ENCODE measurements around the gene QPRT.
A peak's percentile ranks its signal among the peaks of the same experiment; 100 is the strongest.
"Not testable (repeated sequence)": the region's sequence is repeated elsewhere in the genome, so short reads cannot be mapped to it uniquely, and the experiment has no call there.

The QPRT gene

DNA sequence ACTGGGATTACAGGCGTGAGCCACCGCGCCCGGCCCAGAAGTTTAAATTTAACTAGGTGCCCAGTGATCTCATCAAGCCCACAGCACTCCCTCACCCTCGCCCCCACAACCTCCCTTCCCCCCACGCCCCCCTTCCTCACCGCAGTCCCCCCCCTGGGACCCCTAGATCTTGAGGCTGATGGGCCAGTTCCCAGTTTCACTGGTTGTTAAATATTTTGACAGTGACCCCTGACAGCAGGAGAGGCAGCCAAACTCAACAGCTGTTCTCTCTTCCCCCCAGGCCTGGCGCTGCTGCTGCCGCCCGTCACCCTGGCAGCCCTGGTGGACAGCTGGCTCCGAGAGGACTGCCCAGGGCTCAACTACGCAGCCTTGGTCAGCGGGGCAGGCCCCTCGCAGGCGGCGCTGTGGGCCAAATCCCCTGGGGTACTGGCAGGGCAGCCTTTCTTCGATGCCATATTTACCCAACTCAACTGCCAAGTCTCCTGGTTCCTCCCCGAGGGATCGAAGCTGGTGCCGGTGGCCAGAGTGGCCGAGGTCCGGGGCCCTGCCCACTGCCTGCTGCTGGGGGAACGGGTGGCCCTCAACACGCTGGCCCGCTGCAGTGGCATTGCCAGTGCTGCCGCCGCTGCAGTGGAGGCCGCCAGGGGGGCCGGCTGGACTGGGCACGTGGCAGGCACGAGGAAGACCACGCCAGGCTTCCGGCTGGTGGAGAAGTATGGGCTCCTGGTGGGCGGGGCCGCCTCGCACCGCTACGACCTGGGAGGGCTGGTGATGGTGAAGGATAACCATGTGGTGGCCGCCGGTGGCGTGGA is 15.6 kb downstream of the QPRT start:
- DNase-seq (ENCODE audit: low read depth in 2 of 2) = no peak

DNA sequence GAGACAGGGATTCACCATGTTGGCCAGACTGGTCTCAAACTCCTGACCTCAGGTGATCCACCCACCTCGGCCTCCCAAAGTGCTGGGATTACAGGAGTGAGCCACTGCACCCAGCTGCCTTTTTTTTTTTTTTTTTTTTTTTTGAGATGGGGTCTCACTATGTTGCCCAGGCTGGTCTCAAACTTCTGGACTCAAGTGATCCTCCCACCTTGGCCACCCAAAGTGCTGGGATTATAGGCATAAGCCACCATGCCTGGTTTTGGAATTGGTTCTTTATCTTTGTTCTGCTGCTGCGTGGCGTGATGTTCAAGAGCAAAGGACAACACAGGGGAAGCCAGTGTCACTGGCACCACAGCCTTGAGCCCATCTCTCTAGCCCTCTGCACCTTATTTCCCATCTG is 16.7 kb downstream of the QPRT start:
- DNase-seq (ENCODE audit: low read depth in 2 of 2) = not testable (repeated sequence)

- no peak for DNase-seq (ENCODE audit: low read depth in 2 of 2)
Observed at GRCh38 chr16:29696881-29697331, 17.9 kb downstream of the QPRT start.

DNA sequence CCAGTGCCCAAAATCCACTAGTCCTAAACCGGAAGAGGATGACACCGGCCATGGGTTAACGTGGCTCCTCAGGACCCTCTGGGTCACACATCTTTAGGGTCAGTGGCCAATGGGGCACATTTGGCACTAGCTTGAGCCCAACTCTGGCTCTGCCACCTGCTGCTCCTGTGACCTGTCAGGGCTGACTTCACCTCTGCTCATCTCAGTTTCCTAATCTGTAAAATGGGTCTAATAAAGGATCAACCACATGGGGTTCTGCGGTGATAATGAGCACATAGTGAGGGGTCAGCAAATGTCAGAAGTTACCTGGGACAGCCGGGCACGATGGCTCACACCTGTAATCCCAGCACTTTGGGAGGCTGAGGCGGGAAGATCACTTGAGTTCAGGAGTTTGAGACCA is 18.4 kb downstream of the QPRT start:
- DNase-seq (ENCODE audit: low read depth in 2 of 2) = no peak

GRCh38 chr16:29698042-29698441 is 19.1 kb downstream of the QPRT start:
- no peak for DNase-seq (ENCODE audit: low read depth in 2 of 2)

DNA sequence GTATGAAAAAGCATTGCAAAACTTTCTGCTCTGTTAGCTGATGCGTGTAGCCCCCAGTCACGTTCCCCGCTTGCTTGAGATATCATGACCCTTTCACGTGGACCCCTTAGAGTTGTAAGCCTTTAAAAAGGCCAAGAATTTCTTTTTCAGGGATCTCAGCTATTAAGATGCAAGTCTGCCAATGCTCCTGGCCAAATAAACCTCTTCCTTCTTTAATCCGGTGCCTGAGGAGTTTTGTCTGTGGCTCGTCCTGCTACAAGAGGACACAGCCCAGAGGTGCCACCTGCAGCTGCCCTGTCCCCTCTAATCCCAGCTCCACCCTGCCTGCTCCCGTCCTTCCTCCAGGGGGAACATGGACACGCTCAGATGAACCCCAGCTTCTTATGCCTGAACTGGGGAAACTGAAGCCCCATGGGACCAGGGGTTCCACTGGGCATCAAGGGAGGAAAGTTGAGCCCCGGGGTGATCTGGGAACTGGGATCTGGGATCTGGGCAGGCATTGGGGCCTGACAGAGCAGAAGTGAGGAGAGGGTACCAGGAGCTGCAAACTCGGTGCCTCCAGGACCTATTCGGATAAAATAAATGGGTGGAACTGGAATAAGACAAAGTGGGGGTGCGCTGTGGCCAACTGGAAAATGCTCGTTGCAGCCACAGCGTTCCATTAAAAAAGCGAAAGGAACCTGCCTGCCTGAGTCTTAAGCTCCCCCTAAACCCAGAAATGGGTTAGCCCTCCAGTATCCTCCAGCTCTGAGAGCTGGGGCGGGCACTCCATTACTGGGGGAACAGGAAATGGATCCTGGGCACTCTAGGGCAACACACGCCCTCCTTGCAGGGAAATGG is 19.7 kb downstream of the QPRT start:
- no peak for DNase-seq (ENCODE audit: low read depth in 2 of 2)

DNA sequence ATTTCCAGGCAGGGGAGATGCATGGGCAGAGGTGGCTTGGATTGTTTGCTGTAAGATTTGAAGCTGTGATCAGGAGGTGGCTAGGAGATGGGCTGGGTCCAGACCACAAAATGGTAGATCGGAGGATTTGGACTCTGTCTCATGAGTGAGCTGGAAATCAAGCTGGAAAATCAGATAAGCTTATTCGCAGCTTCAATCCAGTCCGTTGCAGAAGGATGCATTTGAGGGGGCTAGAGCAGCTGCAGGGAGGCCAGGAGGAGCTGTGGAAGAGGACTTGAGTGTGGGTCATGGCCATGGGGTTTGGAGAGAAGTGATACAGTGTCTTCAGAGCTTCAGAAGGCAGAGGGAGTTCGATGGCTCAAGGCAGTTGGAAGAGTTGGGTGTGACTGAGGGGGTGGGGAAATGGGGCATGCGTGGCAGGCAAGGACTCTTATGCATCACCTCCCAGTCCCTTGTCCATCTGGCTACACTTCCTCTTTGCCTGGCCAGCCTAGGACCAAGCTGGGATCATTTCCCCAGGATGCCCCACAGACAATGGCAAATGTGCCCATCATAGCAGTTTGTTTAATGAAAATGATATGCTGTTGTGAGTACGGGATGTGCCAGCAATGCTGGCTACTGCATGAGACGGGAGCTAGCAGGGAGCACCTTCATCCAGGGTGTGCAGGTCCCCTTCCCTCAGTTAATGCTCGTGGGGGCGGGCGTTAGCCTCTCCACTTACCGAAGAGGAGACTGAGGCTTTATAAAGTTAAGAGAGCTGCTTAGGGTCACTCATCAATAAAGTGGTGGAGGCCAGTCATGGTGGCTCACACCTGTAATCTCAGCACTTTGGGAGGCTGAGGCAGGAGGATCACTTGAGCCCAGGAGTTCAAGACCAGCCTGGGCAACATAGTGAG is 20.6 kb downstream of the QPRT start:
- DNase-seq (ENCODE audit: low read depth in 2 of 2) = no peak

DNA sequence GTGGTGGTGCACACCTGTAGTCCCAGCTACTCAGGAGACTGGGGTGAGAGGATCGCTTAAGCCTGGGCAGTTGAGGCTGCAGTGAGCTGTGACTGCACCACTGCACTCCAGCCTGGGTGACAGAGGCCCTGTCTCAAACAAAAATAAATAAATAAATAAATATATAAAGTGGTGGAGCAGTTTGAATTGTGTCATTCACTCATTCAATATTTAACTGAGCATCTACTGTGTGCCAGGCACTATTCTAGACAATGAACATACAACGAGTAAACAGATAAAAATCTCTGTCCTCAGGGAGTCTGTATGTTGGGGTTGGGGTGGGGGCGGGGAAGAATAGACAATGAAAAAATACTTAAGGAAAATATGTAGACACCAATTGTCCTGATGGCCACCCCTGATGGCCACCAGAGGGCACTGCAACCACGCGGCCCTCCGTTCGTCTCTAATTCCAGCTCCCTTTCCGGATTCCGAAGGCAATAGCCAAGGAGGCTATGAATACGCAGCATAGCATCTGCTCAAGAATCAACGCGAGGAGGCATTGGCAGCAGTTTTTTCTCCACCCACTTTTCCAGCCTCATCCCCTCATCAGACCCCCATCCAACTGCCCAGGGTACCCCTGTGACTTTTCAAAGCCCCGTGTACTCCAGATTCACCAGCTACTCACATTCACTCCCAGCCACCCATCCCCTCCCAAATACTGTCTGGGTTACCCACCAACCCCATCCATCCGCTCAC is 21.4 kb downstream of the QPRT start:
- DNase-seq (ENCODE audit: low read depth in 2 of 2) = peak; percentile 47 to 49

- no peak for DNase-seq (ENCODE audit: low read depth in 2 of 2)
Observed at GRCh38 chr16:29701214-29701555, 22.2 kb downstream of the QPRT start.

DNA sequence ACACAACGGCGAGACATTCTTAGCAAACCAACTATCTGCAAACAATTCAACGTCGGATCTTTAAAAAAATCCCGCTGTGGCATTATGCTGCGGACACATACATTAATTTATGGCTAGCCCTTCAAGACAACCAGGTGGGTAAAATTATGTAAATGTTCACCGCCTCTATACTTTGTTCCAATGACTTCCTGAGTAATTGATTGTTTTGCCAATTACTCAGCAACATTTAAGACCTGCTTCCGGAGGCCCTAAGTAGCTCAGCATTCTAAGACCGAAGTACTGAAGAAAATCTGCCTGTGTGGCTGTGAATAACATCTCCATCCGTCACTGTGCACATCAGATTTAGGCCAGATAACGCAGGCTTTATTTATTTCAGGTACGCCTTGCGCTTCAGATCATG is 23.3 kb downstream of the QPRT start:
- no peak for DNase-seq (ENCODE audit: low read depth in 2 of 2)

GRCh38 chr16:29705030-29705429 is 26.1 kb downstream of the QPRT start:
- DNase-seq (ENCODE audit: low read depth in 2 of 2) = no peak

DNA sequence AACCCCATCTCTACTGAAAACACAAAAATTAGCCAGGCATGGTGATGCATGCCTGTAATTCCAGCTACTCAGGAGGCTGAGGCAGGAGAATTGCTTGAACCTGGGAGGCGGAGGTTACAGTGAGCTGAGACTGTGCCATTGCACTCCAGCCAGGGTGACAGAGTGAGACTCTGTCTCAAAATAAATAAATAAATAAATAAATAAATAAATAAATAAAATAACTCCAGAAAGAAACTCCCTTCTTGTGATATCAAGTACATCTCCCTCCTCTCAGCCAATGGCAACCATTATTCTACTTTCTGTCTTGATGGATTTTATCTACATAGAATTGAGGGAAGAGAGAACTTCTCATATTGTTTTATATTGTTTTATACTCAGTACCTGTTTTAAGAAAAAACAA is 28.2 kb downstream of the QPRT start:
- not testable (repeated sequence) for DNase-seq (ENCODE audit: low read depth in 2 of 2)

- no peak for DNase-seq (ENCODE audit: low read depth in 2 of 2)
Observed at GRCh38 chr16:29708917-29709600, 30.1 kb downstream of the QPRT start.

- not testable (repeated sequence) for DNase-seq (ENCODE audit: low read depth in 2 of 2)
Observed at GRCh38 chr16:29709657-29710056, 30.7 kb downstream of the QPRT start.

DNA sequence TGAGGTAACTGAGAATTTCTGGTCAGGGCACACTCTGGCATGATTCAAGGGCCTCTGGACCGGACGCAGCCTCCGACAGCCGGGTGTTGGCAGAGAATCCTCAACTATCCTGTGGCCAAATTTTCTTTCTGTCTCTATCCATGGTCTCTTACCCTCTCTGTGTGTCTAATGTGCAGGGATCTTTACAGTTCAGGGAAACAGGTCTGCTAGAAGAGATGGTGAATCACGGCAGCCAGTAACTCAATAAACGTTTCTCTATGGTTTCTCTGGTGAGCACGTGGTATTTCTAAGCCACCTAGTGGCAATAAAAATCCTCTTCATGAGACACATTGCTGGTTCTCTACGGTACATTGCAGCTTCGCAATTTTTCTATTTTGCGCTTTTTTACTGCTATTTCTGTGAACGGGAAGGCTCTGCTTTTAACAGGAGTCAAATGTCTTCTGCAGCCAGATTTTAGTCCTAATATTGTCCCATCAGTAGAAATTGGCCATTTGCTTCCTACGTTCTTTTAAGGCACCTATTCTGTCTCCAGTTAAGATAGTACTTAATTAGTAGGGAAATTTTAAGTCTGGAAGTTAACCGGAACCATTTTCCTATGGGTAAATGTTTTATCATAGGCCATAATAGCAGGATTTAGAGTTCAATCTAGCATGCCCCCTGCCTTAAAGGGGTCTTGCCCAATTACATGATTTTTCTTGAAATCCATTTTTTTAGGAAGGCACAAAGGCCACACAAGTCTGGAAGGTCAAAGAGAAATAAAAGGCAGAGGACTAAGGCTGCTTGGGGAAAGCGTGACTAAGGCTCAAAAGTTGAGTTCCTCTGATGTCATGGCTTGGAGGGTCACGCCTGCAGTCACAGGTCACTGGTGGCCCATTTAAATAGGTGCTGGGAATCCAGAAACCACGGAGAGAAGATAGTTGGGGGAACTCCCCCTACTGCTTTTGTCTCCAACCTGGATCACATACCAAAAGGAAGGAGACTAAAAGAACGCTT is 31.5 kb downstream of the QPRT start:
- DNase-seq (ENCODE audit: low read depth in 2 of 2) = no peak

DNA sequence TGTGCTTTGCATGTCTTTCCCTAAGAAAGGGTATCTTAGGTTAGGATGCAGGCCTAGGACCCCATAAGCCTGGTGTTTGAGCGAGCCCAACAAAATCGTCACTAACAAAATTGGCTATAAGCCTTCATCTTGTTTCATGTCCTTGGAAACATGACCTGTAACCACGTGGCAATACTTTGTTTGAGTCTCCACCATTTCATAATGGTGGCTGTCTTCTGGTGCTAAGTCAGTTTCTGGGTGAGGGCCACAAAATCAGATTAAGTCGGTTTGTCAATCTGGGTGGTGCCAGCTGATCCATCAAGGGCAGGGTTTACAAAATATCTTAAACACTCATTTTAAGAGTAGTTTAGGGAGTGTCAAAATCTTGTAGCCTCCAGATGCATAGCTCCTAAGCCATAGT is 33.8 kb downstream of the QPRT start:
- DNase-seq (ENCODE audit: low read depth in 2 of 2) = no peak

- no peak for DNase-seq (ENCODE audit: low read depth in 2 of 2)
Observed at GRCh38 chr16:29714396-29714795, 35.4 kb downstream of the QPRT start.

- DNase-seq (ENCODE audit: low read depth in 2 of 2) = no peak
Observed at GRCh38 chr16:29714972-29715371, 36.0 kb downstream of the QPRT start.

GRCh38 chr16:29717113-29717512 is 38.1 kb downstream of the QPRT start:
- no peak for DNase-seq (ENCODE audit: low read depth in 2 of 2)

GRCh38 chr16:29719063-29719462 is 40.1 kb downstream of the QPRT start:
- DNase-seq (ENCODE audit: low read depth in 2 of 2) = no peak

Data from activated CD8-positive, alpha-beta memory T cell treated with anti-CD3 and anti-CD28 coated beads for 4 hours (primary cell).